Left renal cortex interstitium (tissue), 4 donors: Measurements from ENCODE around the gene IFIT3. TPM values are rescaled to one million over a fixed set of nuclear protein-coding genes. Genes with fewer than 3 reads are reported as not detected.
"Not testable (repeated sequence)": the region's sequence is repeated elsewhere in the genome, so short reads cannot be mapped to it uniquely, and the experiment has no call there.

Source experiments
- DNase-seq, 4 donors: peaks; one replicate each; pipeline ENCODE4 v3.0.0-alpha.2; 2013; ENCODE audit warnings: low read depth in 4 of 4, low spot score in 2 of 4, missing footprints in 1 of 4
- polyA plus RNA-seq, 4 donors: library from polyadenylated mRNA; unstranded; fragments of 120-200 nt; gene quantifications; one replicate each; pipeline ENCODE4 v1.2.1, GENCODE V29; 2013; ENCODE audit not compliant: insufficient read length in 4 of 4

IFIT3 gene
- 10 to 100 TPM; 11.7 to 18.7 (median 14.2) TPM for polyA plus RNA-seq

GRCh38 chr10:89327803-89328441 lies at the start of gene IFIT3:
Gene IFIT3, plus strand, starts transcription at chr10:89327997. Its CDS starts 77 bp downstream, at chr10:89328074.
- DNase-seq = peak in 3 of 4 donors; percentile 84 to 96 (median 89)

DNA sequence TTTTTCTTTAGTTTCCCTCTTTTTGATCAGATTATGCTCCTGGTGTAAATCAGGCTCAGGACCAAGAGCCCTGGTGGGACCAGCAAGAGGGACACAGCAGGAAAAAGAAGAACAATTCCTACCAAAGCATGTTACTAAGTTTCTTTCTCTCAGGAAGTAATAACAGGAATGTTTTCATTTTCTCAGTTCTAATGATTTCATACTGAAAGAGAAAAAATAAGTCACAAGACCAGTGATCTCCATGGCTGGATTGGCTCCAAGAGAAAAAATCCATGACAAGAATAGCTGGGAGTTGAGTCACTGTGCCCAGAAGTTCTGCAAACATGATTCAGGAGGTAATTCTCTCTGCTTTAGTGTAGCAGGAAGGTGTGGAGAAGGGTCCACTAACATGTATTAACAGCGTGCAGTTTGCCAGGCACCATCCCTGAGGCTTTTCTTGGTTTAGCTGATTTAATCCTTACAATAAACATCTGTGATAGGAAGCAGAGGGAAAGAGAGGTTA lies 49.7 kb upstream of the IFIT3 start:
- peak in 1 of 4 donors; percentile 51 for DNase-seq

DNA sequence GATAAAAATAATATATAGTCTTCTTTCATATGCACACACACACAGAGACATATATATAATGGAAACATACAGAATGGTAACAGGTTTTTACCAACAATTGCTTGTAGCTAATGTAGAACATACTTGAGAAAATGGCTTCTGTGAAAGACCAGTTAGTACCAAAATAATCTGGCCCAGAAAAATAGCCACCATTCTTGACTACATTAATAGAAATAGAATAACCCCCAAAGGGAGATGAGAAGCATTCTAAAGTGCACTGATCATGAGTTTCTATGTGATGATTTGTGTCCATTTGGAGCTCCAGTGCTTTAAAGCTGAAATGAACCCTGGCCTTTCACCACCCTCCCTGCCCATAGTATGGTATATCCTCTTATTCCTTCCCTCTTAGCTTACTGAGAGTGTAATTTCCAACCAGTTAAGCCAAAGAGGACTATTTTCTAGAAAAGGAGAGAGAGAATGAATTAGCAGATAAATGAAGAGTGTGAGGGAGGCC lies 48.9 kb upstream of the IFIT3 start:
- no peak for DNase-seq

- no peak for DNase-seq
Measured at GRCh38 chr10:89279421-89279869, 48.4 kb upstream of the IFIT3 start.

DNA sequence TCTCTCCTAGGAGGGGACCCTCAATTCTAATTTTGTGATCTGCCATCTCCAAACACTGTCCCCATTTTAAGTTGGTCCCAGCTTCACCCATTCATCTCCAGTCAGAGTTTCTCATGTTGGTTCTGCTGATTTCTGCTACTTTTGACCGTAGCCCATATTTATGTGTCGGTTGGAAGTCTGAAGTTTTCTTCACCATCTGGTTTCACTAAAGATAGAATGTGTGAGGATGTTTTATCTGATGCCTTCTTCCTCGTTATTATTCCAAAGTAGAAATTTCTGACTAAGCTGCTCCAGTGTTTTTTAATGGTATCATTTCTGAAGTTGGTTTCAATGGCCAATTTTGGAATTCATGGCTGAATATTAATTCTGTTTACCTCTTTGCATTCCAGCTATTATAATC lies 47.3 kb upstream of the IFIT3 start:
- no peak for DNase-seq

DNA sequence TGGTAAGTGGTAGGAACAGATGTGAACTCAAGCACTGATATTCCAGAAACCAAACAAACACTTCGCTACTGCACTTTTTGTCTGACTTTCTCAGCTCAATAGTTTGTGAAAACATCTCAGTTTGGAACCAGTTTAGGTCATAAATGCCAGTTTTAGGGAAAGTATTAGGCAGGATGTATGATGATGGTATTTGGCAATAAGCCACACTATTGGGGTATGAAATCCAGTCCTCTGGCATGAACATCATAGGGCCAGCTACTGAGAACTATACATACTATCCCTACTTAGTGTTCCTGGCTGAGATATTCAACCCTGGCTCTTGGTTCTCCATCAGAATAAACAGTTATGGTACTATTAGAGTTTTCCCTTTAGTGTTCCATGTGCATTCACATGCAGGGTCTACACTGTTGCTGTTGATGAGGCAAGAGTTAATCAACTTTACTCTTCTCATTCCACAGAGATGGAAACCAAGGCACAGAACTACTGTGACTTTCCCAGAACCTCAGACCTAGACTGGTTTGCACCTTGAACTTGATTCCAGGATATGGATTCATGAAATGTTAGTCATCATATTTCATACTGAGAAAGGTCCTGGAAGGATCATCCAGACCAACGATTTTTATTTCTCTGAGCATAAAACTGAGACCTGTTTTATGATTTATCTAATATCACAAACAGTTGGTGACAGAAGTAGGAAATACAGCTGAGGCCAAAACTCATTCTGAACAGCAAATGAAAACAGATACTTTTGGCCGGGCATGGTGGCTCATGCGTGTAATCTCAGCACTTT lies 46.0 kb upstream of the IFIT3 start:
- DNase-seq = no peak

DNA sequence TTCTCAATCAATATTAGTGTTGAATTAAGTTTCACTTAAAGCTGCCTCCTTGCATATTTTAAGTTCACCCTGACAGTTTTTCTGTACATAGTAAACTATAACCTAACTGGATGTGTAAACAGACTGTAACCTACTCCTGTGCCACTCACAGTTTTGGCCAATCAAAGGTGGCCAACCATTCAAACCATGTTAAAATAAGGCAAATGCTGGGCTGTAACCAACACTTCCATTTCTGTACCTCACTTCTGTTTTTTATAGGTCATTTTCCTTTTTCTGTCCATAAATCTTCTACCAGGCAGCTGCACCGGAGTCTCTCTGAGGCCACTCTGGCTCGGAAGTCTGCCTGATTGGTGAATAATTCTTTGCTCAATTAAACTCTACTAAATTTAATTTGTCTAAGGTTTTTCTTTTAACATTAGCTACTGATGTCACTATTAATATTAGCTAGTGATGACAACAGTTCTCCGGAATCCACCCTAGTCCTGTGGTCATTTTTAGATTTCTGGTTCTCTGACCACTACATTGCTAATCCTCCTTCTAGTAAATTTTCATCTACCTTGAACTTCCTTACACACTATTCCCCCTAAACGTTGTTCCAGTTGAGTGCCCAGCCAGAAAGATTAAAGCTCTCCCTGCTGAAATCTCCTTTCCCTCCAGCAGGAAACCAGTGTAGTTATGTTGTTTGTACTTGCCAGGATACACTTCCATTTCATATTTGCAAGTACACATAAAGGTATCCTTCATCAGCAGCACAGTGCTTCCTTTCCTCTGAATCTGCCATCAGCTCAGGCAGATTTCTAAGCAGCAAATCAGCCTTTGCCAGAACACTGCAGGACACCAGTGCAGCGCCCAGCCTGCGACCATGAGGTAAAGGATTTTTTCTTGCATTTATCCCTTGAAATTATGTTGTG lies 44.5 kb upstream of the IFIT3 start:
- peak in 2 of 4 donors; percentile 41 to 44 for DNase-seq

- DNase-seq = peak in 3 of 4 donors; percentile 59 to 66 (median 64)
Measured at GRCh38 chr10:89283936-89284475, 43.8 kb upstream of the IFIT3 start.

DNA sequence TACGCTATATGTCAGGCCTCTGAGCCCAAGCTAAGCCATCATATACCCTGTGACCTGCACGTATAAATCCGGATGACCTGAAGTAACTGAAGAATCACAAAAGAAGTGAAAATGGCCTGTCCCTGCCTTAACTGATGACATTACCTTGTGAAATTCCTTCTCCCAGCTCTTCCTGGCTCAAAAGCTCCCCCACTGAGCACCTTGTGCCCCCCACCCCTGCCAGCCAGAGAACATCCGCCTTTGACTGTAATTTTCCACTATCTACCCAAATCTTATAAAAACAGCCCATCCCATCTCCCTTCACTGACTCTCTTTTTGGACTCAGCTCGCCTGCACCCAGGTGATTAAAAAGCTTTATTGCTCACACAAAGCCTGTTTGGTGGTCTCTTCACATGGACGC lies 43.1 kb upstream of the IFIT3 start:
- not testable (repeated sequence) for DNase-seq

GRCh38 chr10:89285303-89285702 lies 42.5 kb upstream of the IFIT3 start:
- not testable (repeated sequence) for DNase-seq

DNA sequence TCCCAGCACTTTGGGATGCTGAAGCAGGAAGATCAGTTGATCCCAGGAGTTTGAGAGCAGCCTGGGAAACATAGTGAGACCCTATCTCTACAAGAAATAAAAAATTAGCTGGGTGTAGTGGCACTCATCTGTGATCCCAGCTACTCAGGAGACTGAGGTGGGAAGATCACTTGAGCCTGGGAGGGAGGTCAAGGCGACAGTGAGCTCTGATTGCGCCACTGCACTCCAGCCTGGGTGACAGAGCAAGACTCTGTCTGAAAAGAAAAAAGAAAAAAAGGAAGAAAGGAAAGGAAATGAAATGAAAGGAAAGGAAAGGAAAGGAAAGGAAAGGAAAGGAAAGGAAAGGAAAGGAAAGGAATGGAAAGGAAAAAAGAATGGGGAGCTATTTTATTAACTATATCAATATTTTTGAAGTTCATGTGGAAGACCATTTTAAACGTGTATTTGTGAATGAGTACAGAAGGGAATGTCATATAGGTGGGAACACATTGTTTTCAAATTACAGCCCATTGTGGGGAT lies 33.0 kb upstream of the IFIT3 start:
- DNase-seq = no peak

GRCh38 chr10:89295597-89295996 lies 32.2 kb upstream of the IFIT3 start:
- no peak for DNase-seq

DNA sequence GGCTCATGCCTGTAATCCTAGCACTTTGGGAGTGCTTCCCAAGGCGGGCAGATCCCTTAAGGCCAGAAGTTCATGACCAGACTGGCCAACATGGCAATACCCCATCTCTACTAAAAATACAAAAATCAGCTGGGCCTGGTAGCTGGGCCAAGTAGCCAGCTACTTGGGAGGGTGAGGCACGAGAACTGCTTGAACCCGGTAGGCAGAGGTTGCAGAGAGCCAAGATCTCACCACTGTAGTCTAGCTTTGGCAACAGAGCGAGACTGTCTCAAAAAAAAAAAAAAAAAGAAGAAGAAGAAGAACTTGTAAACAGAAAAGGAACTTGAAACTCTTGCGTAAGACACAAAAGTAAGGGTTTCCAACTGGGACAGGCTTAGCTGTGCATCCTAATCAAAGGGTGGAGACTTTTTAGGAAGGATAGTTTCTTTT lies 31.6 kb upstream of the IFIT3 start:
- no peak for DNase-seq

GRCh38 chr10:89297356-89297755 lies 30.4 kb upstream of the IFIT3 start:
- no peak for DNase-seq

DNA sequence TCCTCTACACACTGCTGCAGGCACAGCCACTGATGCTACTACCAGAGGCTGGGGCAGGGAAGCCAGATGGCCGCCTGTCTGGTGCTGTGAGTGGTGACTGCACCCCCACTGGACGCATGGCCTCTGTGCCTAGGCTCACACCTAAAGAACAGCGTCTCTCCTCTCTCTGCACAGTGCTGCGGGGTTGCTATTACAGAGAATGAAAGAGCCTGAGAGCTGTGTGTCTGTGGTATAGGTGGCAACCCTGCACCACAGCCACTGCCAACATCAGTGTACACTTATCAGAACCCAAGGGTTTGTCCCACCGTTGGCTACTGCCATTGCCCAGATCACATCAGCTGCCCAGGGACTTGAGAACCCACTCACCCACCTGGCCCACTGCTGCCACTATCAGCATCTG lies 30.0 kb upstream of the IFIT3 start:
- DNase-seq = no peak

DNA sequence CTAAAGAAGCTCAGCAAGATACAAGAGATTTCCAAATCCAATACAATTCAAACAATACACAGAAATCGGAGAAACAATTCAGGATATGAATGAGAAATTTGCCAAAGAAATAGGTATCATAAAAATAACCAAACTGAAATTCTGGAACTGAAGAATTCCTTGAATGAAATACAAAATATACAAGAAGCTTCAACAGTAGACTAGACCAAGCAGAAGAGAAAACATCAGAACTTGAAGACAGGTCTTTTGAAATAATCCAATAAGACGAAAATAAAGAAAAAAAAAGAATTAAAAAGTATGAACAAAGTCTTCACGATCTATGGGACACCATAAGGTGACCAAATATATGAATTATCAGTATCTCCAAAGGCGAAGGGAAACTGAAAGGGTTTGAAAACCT lies 28.8 kb upstream of the IFIT3 start:
- no peak for DNase-seq

DNA sequence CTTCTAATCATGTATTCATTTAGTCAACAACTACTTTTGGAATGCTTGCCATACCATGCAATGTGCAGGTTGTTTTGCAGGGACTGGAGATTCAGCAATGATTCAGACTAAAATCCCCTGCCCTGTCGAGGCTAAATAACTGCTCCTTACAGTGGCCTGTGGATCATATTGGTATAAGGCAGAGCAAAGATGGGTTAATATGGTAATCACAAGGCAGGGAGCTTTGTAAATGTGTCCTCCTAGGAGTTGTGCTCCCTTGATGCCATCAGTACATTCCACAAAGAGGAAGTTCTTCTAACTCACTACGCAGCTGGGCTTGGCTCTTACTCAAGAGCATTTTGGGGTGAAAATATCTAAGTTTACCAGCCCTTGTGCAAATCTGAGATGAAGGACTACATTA lies 26.6 kb upstream of the IFIT3 start:
- no peak for DNase-seq

DNA sequence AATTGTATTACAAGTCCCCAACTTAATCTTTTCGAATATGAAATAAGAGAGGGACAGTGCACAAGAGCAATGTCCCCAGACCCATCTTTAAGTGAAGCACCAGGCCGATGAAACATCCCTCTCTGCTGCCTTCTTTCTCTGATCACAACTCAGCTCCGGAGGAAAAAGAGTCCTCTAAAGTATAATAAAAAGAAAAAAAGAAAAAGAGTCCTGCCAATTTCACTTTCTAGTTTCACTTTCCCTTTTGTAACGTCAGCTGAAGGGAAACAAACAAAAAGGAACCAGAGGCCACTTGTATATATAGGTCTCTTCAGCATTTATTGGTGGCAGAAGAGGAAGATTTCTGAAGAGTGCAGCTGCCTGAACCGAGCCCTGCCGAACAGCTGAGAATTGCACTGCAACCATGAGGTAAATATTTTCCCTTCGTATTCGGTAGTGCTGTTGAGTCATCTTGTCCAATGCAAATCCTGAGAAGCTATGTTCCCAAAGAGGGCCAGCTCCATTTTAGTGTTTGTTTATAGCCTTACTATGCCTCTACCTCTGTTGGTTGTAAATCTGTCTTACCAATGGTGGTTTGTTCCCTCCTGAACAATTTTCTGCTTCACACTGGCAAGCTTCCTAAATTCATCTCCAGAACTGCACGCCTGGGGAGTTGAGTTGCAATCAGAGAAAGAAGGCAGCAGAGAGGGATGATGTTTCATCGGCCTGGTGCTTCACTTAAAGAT lies 25.9 kb upstream of the IFIT3 start, which contains the start of gene IFIT2:
IFIT2 (plus strand) TSS at position 326 of the 725 bp plus-strand sequence; CDS start at position 404, 78 bp downstream.
- DNase-seq = peak in 3 of 4 donors; percentile 61 to 79 (median 70)

DNA sequence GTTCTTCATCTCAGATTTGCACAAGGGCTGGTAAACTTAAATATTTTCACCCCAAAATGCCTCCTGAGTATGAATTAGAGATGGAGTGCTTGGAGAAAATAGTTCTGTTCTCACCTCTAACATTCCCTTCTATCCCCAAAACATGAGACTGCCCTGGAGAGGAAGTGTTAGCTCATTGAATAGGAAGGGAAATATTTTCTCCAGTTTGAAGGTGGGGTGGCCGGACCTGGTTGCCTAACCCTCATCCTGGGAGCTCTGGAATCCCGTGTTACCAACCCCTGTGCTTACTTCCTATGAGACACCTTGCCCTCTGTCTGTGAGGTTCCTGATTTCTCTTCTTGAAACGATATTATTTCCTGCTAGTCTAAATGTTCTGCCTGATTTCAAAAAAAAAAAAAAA lies 25.2 kb upstream of the IFIT3 start:
- DNase-seq = no peak
